ENCODE measurements around the gene MTNR1B. TPM values are rescaled to one million over a fixed set of nuclear protein-coding genes. Genes with fewer than 3 reads are reported as not detected.

Gene MTNR1B
- total RNA-seq, 6 experiments from 2014 or later = not detected

DNA sequence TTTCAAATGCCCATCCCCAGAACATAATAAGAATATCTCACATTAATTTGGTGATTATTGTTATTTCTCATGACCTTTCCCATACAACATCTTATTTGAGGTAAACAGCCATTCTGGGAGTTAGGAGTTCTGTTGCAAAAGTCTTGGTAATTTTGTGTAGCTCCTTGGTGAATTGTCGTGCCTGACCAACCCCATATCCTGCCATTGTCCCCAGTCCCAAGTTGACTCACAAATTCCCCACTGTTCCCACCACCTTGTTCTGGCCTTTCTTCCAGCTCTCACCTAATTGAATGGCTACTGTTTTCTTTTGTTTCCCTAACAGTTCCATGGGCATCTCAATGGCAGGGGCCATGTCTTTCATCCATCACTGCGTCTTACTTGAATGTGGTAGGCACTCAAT, 8.0 kb downstream of the MTNR1B start:
- no peak for ATAC-seq
- H3K27me3 ChIP-seq = no peaks in the 10 kb centered on the region
- TF ChIP-seq, protein P1, sequence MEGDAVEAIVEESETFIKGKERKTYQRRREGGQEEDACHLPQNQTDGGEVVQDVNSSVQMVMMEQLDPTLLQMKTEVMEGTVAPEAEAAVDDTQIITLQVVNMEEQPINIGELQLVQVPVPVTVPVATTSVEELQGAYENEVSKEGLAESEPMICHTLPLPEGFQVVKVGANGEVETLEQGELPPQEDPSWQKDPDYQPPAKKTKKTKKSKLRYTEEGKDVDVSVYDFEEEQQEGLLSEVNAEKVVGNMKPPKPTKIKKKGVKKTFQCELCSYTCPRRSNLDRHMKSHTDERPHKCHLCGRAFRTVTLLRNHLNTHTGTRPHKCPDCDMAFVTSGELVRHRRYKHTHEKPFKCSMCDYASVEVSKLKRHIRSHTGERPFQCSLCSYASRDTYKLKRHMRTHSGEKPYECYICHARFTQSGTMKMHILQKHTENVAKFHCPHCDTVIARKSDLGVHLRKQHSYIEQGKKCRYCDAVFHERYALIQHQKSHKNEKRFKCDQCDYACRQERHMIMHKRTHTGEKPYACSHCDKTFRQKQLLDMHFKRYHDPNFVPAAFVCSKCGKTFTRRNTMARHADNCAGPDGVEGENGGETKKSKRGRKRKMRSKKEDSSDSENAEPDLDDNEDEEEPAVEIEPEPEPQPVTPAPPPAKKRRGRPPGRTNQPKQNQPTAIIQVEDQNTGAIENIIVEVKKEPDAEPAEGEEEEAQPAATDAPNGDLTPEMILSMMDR (IDR thresholded peaks at IDR 0.05) = no peak
- no peak for TF ChIP-seq POLR2A (IDR thresholded peaks at IDR 0.05)
- no peak overlapping the region for H3K27ac ChIP-seq
- WGBS (ENCODE audit: insufficient coverage, low coverage, low lambda C conversion rate, missing lambda C conversion rate) = 54% methylated on average over 2 of the region's 2 CpGs
- no peak for DNase-seq
- intact Hi-C loops (cut with DNase I) = no loop called here
- no peaks in the 10 kb centered on the region for H3K9me3 ChIP-seq
- no peaks in the 10 kb centered on the region for H3K36me3 ChIP-seq
- no peak overlapping the region for H3K4me3 ChIP-seq
- no peaks in the 10 kb centered on the region for H3K4me1 ChIP-seq

- Histone ChIP-seq H3K27me3 (no peaks in the 10 kb centered on the region), H3K4me3 (no peak overlapping the region), H3K27ac (no peak overlapping the region), H3K9me3 (no peaks in the 10 kb centered on the region), H3K4me1 (no peaks in the 10 kb centered on the region), H3K36me3 (no peaks in the 10 kb centered on the region)
- ATAC-seq = no peak
- TF ChIP-seq, protein P1 (IDR thresholded peaks at IDR 0.05) = no peak
- TF ChIP-seq POLR2A (IDR thresholded peaks at IDR 0.05) = no peak
- no peak for DNase-seq
- intact Hi-C loops (cut with DNase I) = no loop called here
- WGBS (ENCODE audit: insufficient coverage, low coverage, low lambda C conversion rate, missing lambda C conversion rate) = 70% methylated on average over 7 of the region's 7 CpGs
Measured at GRCh38 chr11:92978271-92979111, 9.0 kb downstream of the MTNR1B start.

GRCh38 chr11:92979176-92979575, 9.7 kb downstream of the MTNR1B start:
- Histone ChIP-seq H3K4me3 (no peak overlapping the region), H3K27me3 (no peaks in the 10 kb centered on the region), H3K27ac (no peak overlapping the region), H3K4me1 (no peaks in the 10 kb centered on the region), H3K36me3 (no peaks in the 10 kb centered on the region), H3K9me3 (no peaks in the 10 kb centered on the region)
- ATAC-seq (no peak), DNase-seq (no peak)
- no CpG with 5 or more reads among the region's 1 CpG for WGBS (ENCODE audit: insufficient coverage, low coverage, low lambda C conversion rate, missing lambda C conversion rate)
- intact Hi-C loops (cut with DNase I) = no loop called here
- TF ChIP-seq, protein P1 (IDR thresholded peaks at IDR 0.05) = no peak

DNA sequence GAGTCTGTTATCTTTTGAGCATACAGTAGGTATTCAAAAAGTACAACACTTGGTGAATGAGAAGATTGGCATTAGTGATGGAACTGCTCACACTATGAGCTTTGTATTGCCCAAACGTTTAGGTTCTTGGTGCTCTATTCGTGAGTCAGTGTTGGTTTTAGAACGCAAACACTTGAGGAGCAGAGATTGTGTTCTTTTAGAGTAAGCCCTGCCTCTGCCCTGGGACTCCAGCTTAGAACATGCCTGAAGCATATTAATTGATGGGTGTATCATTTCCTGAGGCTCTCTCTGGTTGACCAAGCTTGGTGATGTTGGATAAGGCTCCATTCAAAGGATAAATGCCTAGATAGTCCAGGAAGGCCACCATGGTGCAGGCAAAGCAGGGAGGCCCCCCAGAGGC, 10.9 kb downstream of the MTNR1B start:
- intact Hi-C loops (cut with DNase I) = no loop called here
- no peaks in the 10 kb centered on the region for H3K27me3 ChIP-seq
- no peak for TF ChIP-seq POLR2A (IDR thresholded peaks at IDR 0.05)
- TF ChIP-seq, protein P1 (IDR thresholded peaks at IDR 0.05) = no peak
- H3K27ac ChIP-seq = no peak overlapping the region
- no peaks in the 10 kb centered on the region for H3K9me3 ChIP-seq
- H3K4me1 ChIP-seq = no peaks in the 10 kb centered on the region
- ATAC-seq (no peak), DNase-seq (no peak)
- no peaks in the 10 kb centered on the region for H3K36me3 ChIP-seq
- no peak overlapping the region for H3K4me3 ChIP-seq
- WGBS (ENCODE audit: insufficient coverage, low coverage, low lambda C conversion rate, missing lambda C conversion rate) = no CpG with 5 or more reads among the region's 3 CpGs

All from right lobe of liver (tissue), 6 donors.